Adrenal gland (tissue), 12 donors: ENCODE results near the gene FGD4. TPM values are rescaled to one million over a fixed set of nuclear protein-coding genes. Genes with fewer than 3 reads are reported as not detected.

Experiments used
- DNase-seq, 7 donors: peaks; one replicate each; pipeline ENCODE4 v3.0.0-alpha.2; 2019 to 2020
- H3K27ac ChIP-seq, 5 donors: fragments of 200-600 bp; sonication (generic) in 4 of 5; 1 replicate in 3 of 5; 2 replicates in 2 of 5; pipeline versions ENCODE4 v1.5.1 to v1.8.0; 2016 to 2020; ENCODE audit warnings: mild to moderate bottlenecking in 1 of 5
- H3K27me3 ChIP-seq: fragments of 200-600 bp; 2 replicates; pipeline ENCODE4 v1.8.0; 2021
- H3K36me3 ChIP-seq, 2 donors: fragments of 200-600 bp; replicated peaks in 1 of 2; 1 replicate in 1 of 2; 2 replicates in 1 of 2; pipeline versions ENCODE4 v1.5.1 to v1.8.0; 2018 to 2022
- H3K4me1 ChIP-seq, 2 donors: fragments of 200-600 bp; replicated peaks in 1 of 2; 1 replicate in 1 of 2; 2 replicates in 1 of 2; pipeline versions ENCODE4 v1.5.1 to v1.8.0; 2018 to 2021
- H3K4me3 ChIP-seq, 4 donors: fragments of 200-600 bp; sonication (generic) in 3 of 4; one replicate each; pipeline ENCODE4 v1.5.1; 2016 to 2018
- H3K9me3 ChIP-seq, 3 donors: fragments of 200-600 bp; sonication (generic) in 1 of 3; replicated peaks in 1 of 3; 1 replicate in 2 of 3; 2 replicates in 1 of 3; pipeline versions ENCODE4 v1.5.1 to v1.8.0; 2016 to 2021
- POLR2A ChIP-seq, 2 donors: fragments of 450-650 bp; IDR thresholded peaks; one replicate each; pipeline ENCODE4 v1.6.1; 2017; ENCODE audit warnings: antibody characterized with exemption in 2 of 2, mild to moderate bottlenecking in 2 of 2, moderate library complexity in 1 of 2
- WGBS, 4 donors: extraction: QIAGEN DNeasy Blood & Tissue Kit in 2 of 4; methylation state at CpG; one replicate each; pipeline versions ENCODE4 v1.1.5 to v1.1.7; 2013 to 2017; 5-methylcytosine and 5-hydroxymethylcytosine counted together
- intact Hi-C, 2 donors: fragments of 100-400 bp; cut with DNase I; formaldehyde crosslinking; loops; one replicate each; pipeline versions ENCODE4 v1.14.1 to v1.15.0; 2022 to 2023
- polyA plus RNA-seq, 3 donors: library from polyadenylated mRNA; stranded (reverse); fragments of 200-250 nt in 2 of 3; fragments of 350-450 nt in 1 of 3; fragmentation: Illumina TruSeq in 1 of 3; extraction: RNeasy Lipid Tissue Mini Kit (QIAGEN cat#74804) in 1 of 3; gene quantifications; one replicate each; pipeline ENCODE4 v1.2.3, GENCODE V29; 2013 to 2014
- total RNA-seq, 9 donors: library from RNA; depleted of rRNA in 4 of 9; stranded (reverse); fragments of >200 nt in 4 of 9; fragments of 120-200 nt in 1 of 9; fragmentation: NEBNext Ultra II Directional in 1 of 9; extraction: Animal tissue kit (Norgen Biotek cat#: 25700) in 1 of 9; gene quantifications; one replicate each; pipeline versions ENCODE4 v1.1.0 to v1.2.4, GENCODE V29; 2013 to 2023
- TF ChIP-seq, protein P1 (sequence below), 6 experiments: fragments of 450-650 bp in 4 of 6; fragments of 200-600 bp in 2 of 6; sonication (generic) in 1 of 6; IDR thresholded peaks; 1 replicate in 5 of 6; 2 replicates in 1 of 6; pipeline versions ENCODE4 v1.5.1 to v1.8.0; 2016 to 2021; ENCODE audit warnings: antibody characterized with exemption in 6 of 6, mild to moderate bottlenecking in 2 of 6, moderate library complexity in 1 of 6
- donor health status: healthy with polysubstance abuse.
- donor health status: Bipolar disorder and iron deficiency.
- donor health status: DM: yes; HTN: yes; CAD: no.
- donor health status: DM: no; HTN: no; CAD: no.
- donor health status: DM: no; HTN: no; CAD: no.
- donor health status: DM: yes; HTN: yes; CAD: no.

The FGD4 gene
- total and polyA plus RNA-seq, 12 donors = 1.7 to 38.5 (median 16.6) TPM

GRCh38 chr12:32470936-32471470 is 71.6 kb downstream of the FGD4 start:
- 84 to 89% (median 85%) methylated on average over 3 of the region's 3 CpGs for WGBS, 4 donors
- no peaks in the 10 kb centered on the region for H3K4me1 ChIP-seq
- DNase-seq = no peak
- no peaks in the 10 kb centered on the region for H3K27me3 ChIP-seq
- intact Hi-C loops = no loop called here
- H3K4me3 ChIP-seq = no peak overlapping the region
- TF ChIP-seq, protein P1, sequence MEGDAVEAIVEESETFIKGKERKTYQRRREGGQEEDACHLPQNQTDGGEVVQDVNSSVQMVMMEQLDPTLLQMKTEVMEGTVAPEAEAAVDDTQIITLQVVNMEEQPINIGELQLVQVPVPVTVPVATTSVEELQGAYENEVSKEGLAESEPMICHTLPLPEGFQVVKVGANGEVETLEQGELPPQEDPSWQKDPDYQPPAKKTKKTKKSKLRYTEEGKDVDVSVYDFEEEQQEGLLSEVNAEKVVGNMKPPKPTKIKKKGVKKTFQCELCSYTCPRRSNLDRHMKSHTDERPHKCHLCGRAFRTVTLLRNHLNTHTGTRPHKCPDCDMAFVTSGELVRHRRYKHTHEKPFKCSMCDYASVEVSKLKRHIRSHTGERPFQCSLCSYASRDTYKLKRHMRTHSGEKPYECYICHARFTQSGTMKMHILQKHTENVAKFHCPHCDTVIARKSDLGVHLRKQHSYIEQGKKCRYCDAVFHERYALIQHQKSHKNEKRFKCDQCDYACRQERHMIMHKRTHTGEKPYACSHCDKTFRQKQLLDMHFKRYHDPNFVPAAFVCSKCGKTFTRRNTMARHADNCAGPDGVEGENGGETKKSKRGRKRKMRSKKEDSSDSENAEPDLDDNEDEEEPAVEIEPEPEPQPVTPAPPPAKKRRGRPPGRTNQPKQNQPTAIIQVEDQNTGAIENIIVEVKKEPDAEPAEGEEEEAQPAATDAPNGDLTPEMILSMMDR (IDR thresholded peaks at IDR 0.05) = no peak
- TF ChIP-seq POLR2A (IDR thresholded peaks at IDR 0.05) = no peak
- H3K9me3 ChIP-seq = no peaks in the 10 kb centered on the region
- no peak overlapping the region for H3K27ac ChIP-seq
- no peaks in the 10 kb centered on the region for H3K36me3 ChIP-seq

- TF ChIP-seq, protein P1 (IDR thresholded peaks at IDR 0.05) = no peak
- TF ChIP-seq POLR2A (IDR thresholded peaks at IDR 0.05) = no peak
- H3K9me3 ChIP-seq = no peaks in the 10 kb centered on the region
- H3K27me3 ChIP-seq = no peaks in the 10 kb centered on the region
- intact Hi-C loops = no loop called here
- H3K4me3 ChIP-seq = no peak overlapping the region
- 91 to 100% (median 97%) methylated on average over 1 of the region's 1 CpG for WGBS, 4 donors
- no peak for DNase-seq
- H3K36me3 ChIP-seq = no peaks in the 10 kb centered on the region
- H3K4me1 ChIP-seq = no peaks in the 10 kb centered on the region
- no peak overlapping the region for H3K27ac ChIP-seq
Measured at GRCh38 chr12:32471591-32472001, 72.2 kb downstream of the FGD4 start.

- no peak for DNase-seq
Measured at GRCh38 chr12:32475724-32476123, 76.4 kb downstream of the FGD4 start.

DNA sequence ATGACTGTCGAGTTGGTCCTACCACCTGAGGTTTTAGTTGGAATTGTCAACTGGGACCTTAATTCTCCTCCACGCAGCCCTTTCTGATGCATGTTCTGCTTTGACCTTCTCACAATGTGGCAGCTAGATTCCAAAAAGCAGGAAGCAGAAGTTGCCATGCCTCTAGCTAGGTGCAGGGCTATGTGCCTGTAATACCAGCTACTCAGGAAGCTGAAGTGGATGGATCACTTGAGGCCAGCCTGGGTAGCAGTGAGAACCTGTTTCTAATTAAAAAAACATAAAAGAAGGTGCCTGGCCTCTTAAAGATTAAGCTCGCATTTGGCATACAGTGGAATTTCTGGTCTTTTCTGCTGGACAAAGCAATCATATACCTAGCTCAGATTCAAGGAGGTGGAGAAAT is 77.1 kb downstream of the FGD4 start:
- 75 to 84% (median 79%) methylated on average over 3 of the region's 3 CpGs for WGBS, 4 donors
- Histone ChIP-seq H3K4me3 (no peak overlapping the region), H3K4me1 (no peaks in the 10 kb centered on the region), H3K27ac (no peak overlapping the region), H3K27me3 (no peaks in the 10 kb centered on the region), H3K9me3 (no peaks in the 10 kb centered on the region), H3K36me3 (no peaks in the 10 kb centered on the region)
- intact Hi-C loops = no loop called here
- TF ChIP-seq POLR2A (IDR thresholded peaks at IDR 0.05) = no peak
- TF ChIP-seq, protein P1 (IDR thresholded peaks at IDR 0.05) = no peak
- no peak for DNase-seq

More at GRCh38 chr12:32475724-32476123, 76.4 kb downstream of the FGD4 start:
- Histone ChIP-seq H3K36me3 (no peaks in the 10 kb centered on the region), H3K9me3 (no peaks in the 10 kb centered on the region), H3K27ac (no peak overlapping the region), H3K4me3 (no peak overlapping the region), H3K4me1 (no peaks in the 10 kb centered on the region), H3K27me3 (no peaks in the 10 kb centered on the region)
- WGBS, 4 donors = 74 to 100% (median 83%) methylated on average over 1 of the region's 1 CpG
- TF ChIP-seq POLR2A (IDR thresholded peaks at IDR 0.05) = no peak
- TF ChIP-seq, protein P1 (IDR thresholded peaks at IDR 0.05) = no peak
- intact Hi-C loops = no loop called here
